K562 (cell line): ENCODE measurements around the gene FOXN3.

ENCODE experiments used
- ATF7 ChIP-seq: fragments of 450-650 bp; IDR thresholded peaks from 2 replicates; pipeline ENCODE4 v1.7.1; 2014; ENCODE audit warnings: mild to moderate bottlenecking, moderate library complexity
- NFYB ChIP-seq: IDR thresholded peaks from 2 replicates; pipeline ENCODE4 v1.6.1; 2011; ENCODE audit warnings: mild to moderate bottlenecking, moderate library complexity; ENCODE audit not compliant: insufficient read length; ENCODE audit errors: extremely low read depth
- NRF1 ChIP-seq, 2 experiments: fragments of 450-650 bp; IDR thresholded peaks in 1 of 2; conservative IDR thresholded peaks in 1 of 2; 2 replicates each; pipeline ENCODE4 v1.6.1; 2014; ENCODE audit warnings: mild to moderate bottlenecking in 2 of 2
- TAF9B ChIP-seq: fragments of 450-650 bp; IDR thresholded peaks from 2 replicates; pipeline ENCODE4 v1.6.1; 2018; ENCODE audit warnings: mild to moderate bottlenecking; ENCODE audit not compliant: partially characterized antibody
- ZBTB8A ChIP-seq: fragments of 450-650 bp; IDR thresholded peaks from 2 replicates; pipeline ENCODE4 v1.6.1; 2018; ENCODE audit warnings: mild to moderate bottlenecking, moderate library complexity; ENCODE audit not compliant: partially characterized antibody
- TF ChIP-seq, protein P1 (sequence below), 3 experiments: IDR thresholded peaks in 2 of 3; conservative IDR thresholded peaks in 1 of 3; 2 replicates each; pipeline ENCODE4 v1.5.1; 2011 to 2012; ENCODE audit warnings: low read length in 3 of 3, mild to moderate bottlenecking in 3 of 3, control low read depth in 2 of 3, improper control_type of control experiment in 1 of 3, inconsistent platforms in 1 of 3, low read depth in 1 of 3, mixed read lengths in 1 of 3, moderate library complexity in 1 of 3; ENCODE audit not compliant: insufficient read depth in 2 of 3

DNA sequence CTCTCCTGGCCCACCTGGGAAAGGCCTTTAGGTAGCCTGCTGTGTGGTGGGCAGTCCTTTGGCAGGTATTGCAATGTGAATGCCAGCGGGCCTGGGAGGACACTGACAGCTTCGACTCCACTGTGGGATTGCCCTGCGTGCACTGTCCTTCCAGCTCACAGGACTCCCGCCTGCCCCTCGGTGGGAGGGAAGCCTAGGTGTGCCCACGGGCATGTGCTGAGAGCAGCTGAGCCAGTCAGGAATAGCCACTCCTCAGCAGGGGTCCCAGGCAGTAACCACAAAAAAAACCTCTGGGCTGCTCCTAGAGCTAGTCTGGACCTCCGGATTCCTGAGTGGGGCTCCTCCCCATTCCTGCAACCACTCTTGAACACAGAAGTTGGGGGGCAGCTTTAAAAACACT lies 278.2 kb downstream of the FOXN3 start:
- no peak for TF ChIP-seq NRF1 (conservative IDR thresholded peaks at IDR 0.05 in 1 of 2, IDR thresholded peaks at IDR 0.05 in 1 of 2)
- no peak for TF ChIP-seq TAF9B
- TF ChIP-seq ATF7, result no peak
- TF ChIP-seq ZBTB8A, result no peak
- TF ChIP-seq NFYB, result no peak
- TF ChIP-seq, protein P1, sequence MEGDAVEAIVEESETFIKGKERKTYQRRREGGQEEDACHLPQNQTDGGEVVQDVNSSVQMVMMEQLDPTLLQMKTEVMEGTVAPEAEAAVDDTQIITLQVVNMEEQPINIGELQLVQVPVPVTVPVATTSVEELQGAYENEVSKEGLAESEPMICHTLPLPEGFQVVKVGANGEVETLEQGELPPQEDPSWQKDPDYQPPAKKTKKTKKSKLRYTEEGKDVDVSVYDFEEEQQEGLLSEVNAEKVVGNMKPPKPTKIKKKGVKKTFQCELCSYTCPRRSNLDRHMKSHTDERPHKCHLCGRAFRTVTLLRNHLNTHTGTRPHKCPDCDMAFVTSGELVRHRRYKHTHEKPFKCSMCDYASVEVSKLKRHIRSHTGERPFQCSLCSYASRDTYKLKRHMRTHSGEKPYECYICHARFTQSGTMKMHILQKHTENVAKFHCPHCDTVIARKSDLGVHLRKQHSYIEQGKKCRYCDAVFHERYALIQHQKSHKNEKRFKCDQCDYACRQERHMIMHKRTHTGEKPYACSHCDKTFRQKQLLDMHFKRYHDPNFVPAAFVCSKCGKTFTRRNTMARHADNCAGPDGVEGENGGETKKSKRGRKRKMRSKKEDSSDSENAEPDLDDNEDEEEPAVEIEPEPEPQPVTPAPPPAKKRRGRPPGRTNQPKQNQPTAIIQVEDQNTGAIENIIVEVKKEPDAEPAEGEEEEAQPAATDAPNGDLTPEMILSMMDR (IDR thresholded peaks at IDR 0.05 in 2 of 3, conservative IDR thresholded peaks at IDR 0.05 in 1 of 3; ENCODE audit: insufficient read depth in 2 of 3, low read depth in 1 of 3, low read length in 3 of 3), result no peak
